H9 (cell line): ENCODE measurements around the gene AP1S1. TPM values are rescaled to one million over a fixed set of nuclear protein-coding genes. Genes with fewer than 3 reads are reported as not detected.
A peak's percentile ranks its signal among the peaks of the same experiment; 100 is the strongest.

Experiments used
- DNase-seq: peaks from one replicate; pipeline ENCODE4 v3.0.0-alpha.2; 2017
- H2AFZ ChIP-seq: one replicate; pipeline ENCODE4 v1.6.1; 2013; ENCODE audit warnings: mild to moderate bottlenecking, low read length, control low read depth, moderate library complexity
- H2AK5ac ChIP-seq: 2 replicates; pipeline ENCODE4 v1.6.1; 2013; ENCODE audit warnings: low read length, control low read depth, mixed read lengths; ENCODE audit not compliant: insufficient read length
- H2BK120ac ChIP-seq: one replicate; pipeline ENCODE4 v1.6.1; 2013; ENCODE audit warnings: low read depth, mild to moderate bottlenecking, low read length, control low read depth, inconsistent platforms; ENCODE audit not compliant: poor library complexity, severe bottlenecking
- H2BK12ac ChIP-seq: 2 replicates; pipeline ENCODE4 v1.6.1; 2013; ENCODE audit warnings: low read length, control low read depth, mixed read lengths, low read depth; ENCODE audit not compliant: insufficient read length
- H2BK15ac ChIP-seq: 2 replicates; pipeline ENCODE4 v1.6.1; 2013; ENCODE audit warnings: low read depth, low read length, control low read depth
- H2BK20ac ChIP-seq: one replicate; pipeline ENCODE4 v1.6.1; 2013; ENCODE audit warnings: low read depth, mild to moderate bottlenecking, low read length, control low read depth, inconsistent platforms; ENCODE audit not compliant: poor library complexity, severe bottlenecking
- H2BK5ac ChIP-seq: 2 replicates; pipeline ENCODE4 v1.6.1; 2013; ENCODE audit warnings: low read length, control low read depth, mixed read lengths; ENCODE audit not compliant: insufficient read length
- H3K14ac ChIP-seq: 2 replicates; pipeline ENCODE4 v1.6.1; 2013; ENCODE audit warnings: low read length, control low read depth; ENCODE audit not compliant: insufficient read depth
- H3K18ac ChIP-seq: 2 replicates; pipeline ENCODE4 v1.6.1; 2013; ENCODE audit warnings: low read depth, mild to moderate bottlenecking, mixed read lengths, low read length, control low read depth; ENCODE audit not compliant: insufficient read length
- H3K23ac ChIP-seq: 2 replicates; pipeline ENCODE4 v1.6.1; 2013; ENCODE audit warnings: low read length, control low read depth, mixed read lengths, low read depth; ENCODE audit not compliant: insufficient read length
- H3K23me2 ChIP-seq: 2 replicates; pipeline ENCODE4 v1.6.1; 2013; ENCODE audit warnings: low read depth, mild to moderate bottlenecking, mixed read lengths, low read length, control low read depth; ENCODE audit not compliant: insufficient read length, poor library complexity, severe bottlenecking
- H3K27ac ChIP-seq: 2 replicates; pipeline ENCODE4 v1.5.1; 2013; ENCODE audit warnings: low read length, control low read depth, mixed read lengths, low read depth; ENCODE audit not compliant: insufficient read length
- H3K27me3 ChIP-seq: 2 replicates; pipeline ENCODE4 v1.6.1; 2013; ENCODE audit warnings: low read length, control low read depth, inconsistent platforms; ENCODE audit not compliant: insufficient read depth
- H3K4ac ChIP-seq: 2 replicates; pipeline ENCODE4 v1.6.1; 2013; ENCODE audit warnings: low read depth, mild to moderate bottlenecking, control low read depth, inconsistent platforms, low read length, moderate library complexity
- H3K4me1 ChIP-seq: 2 replicates; pipeline ENCODE4 v1.6.1; 2013; ENCODE audit warnings: low read length, control low read depth, inconsistent platforms; ENCODE audit not compliant: insufficient read depth
- H3K4me2 ChIP-seq: 2 replicates; pipeline ENCODE4 v1.6.1; 2013; ENCODE audit warnings: low read length, control low read depth, mixed read lengths; ENCODE audit not compliant: insufficient read length, insufficient read depth
- H3K56ac ChIP-seq: 2 replicates; pipeline ENCODE4 v1.6.1; 2013; ENCODE audit warnings: low read depth, mild to moderate bottlenecking, mixed read lengths, low read length, control low read depth; ENCODE audit not compliant: insufficient read length
- H3K79me1 ChIP-seq: 2 replicates; pipeline ENCODE4 v1.6.1; 2013; ENCODE audit warnings: low read depth, mild to moderate bottlenecking, moderate library complexity, low read length, control low read depth, inconsistent platforms; ENCODE audit not compliant: insufficient read depth, poor library complexity, severe bottlenecking
- H3K79me2 ChIP-seq: 2 replicates; pipeline ENCODE4 v1.6.1; 2013; ENCODE audit warnings: low read length, control low read depth, inconsistent platforms; ENCODE audit not compliant: insufficient read depth
- H3K9ac ChIP-seq: 2 replicates; pipeline ENCODE4 v1.6.1; 2013; ENCODE audit warnings: low read length, control low read depth, mixed read lengths; ENCODE audit not compliant: insufficient read length; ENCODE audit errors: extremely low read depth
- H3K9me3 ChIP-seq: one replicate; pipeline ENCODE4 v1.6.1; 2013; ENCODE audit warnings: low read depth, low read length, inconsistent platforms; ENCODE audit not compliant: control insufficient read depth
- H3T11ph ChIP-seq: one replicate; pipeline ENCODE4 v1.6.1; 2013; ENCODE audit warnings: mild to moderate bottlenecking, low read length, control low read depth, inconsistent platforms
- H4K20me1 ChIP-seq: one replicate; pipeline ENCODE4 v1.6.1; 2013; ENCODE audit not compliant: control insufficient read depth, insufficient read length, insufficient read depth
- H4K5ac ChIP-seq: 2 replicates; pipeline ENCODE4 v1.6.1; 2013; ENCODE audit warnings: low read depth, mild to moderate bottlenecking, mixed read lengths, low read length, control low read depth; ENCODE audit not compliant: insufficient read length
- H4K8ac ChIP-seq: replicated peaks from 2 replicates; pipeline ENCODE4 v1.6.1; 2013; ENCODE audit warnings: low read length, control low read depth, mixed read lengths, low read depth; ENCODE audit not compliant: insufficient read length
- H4K91ac ChIP-seq: 2 replicates; pipeline ENCODE4 v1.6.1; 2013; ENCODE audit warnings: low read depth, mild to moderate bottlenecking, moderate library complexity, mixed read lengths, low read length, control low read depth; ENCODE audit not compliant: insufficient read length
- H3K27ac Mint-ChIP-seq, 3 experiments: 2 replicates in 2 of 3; 3 replicates in 1 of 3; pipeline ENCODE4 v1.8.0; 2020 to 2021; ENCODE audit warnings: mixed read lengths in 3 of 3, mild to moderate bottlenecking in 1 of 3, moderate library complexity in 1 of 3
- H3K27me3 Mint-ChIP-seq: 2 replicates; pipeline ENCODE4 v1.8.0; 2021; ENCODE audit warnings: low read depth, mild to moderate bottlenecking, moderate library complexity, mixed read lengths
- H3K36me3 Mint-ChIP-seq, 3 experiments: 2 replicates in 2 of 3; 3 replicates in 1 of 3; pipeline ENCODE4 v1.8.0; 2020 to 2021; ENCODE audit warnings: low read depth in 3 of 3, mixed read lengths in 3 of 3; ENCODE audit not compliant: insufficient read depth in 1 of 3
- H3K4me1 Mint-ChIP-seq, 2 experiments: 2 replicates each; pipeline ENCODE4 v1.8.0; 2020; ENCODE audit warnings: mixed read lengths in 2 of 2
- H3K4me3 Mint-ChIP-seq, 2 experiments: 2 replicates in 1 of 2; 3 replicates in 1 of 2; pipeline ENCODE4 v1.8.0; 2020 to 2021; ENCODE audit warnings: mild to moderate bottlenecking in 2 of 2, mixed read lengths in 2 of 2, moderate library complexity in 1 of 2
- H3K9me3 Mint-ChIP-seq, 2 experiments: 2 replicates in 1 of 2; 3 replicates in 1 of 2; pipeline ENCODE4 v1.8.0; 2020; ENCODE audit warnings: mild to moderate bottlenecking in 2 of 2, mixed read lengths in 2 of 2, moderate library complexity in 1 of 2
- CTCF ChIP-seq: fragments of 200-600 bp; sonication (generic); conservative IDR thresholded peaks from 3 replicates; pipeline ENCODE4 v1.8.0; 2021; ENCODE audit warnings: antibody characterized with exemption, mild to moderate bottlenecking
- WGBS: extraction: QIAGEN DNeasy Blood & Tissue Kit; methylation state at CpG from one replicate; pipeline ENCODE4 v1.1.7; 2013; ENCODE audit warnings: missing lambda C conversion rate, low lambda C conversion rate, mixed read lengths; ENCODE audit not compliant: insufficient read length; ENCODE audit errors: extremely low coverage; 5-methylcytosine and 5-hydroxymethylcytosine counted together
- total RNA-seq: library from RNA; stranded (reverse); gene quantifications from 2 replicates; pipeline ENCODE4 v1.2.1, GENCODE V29; 2021

Gene AP1S1
- total RNA-seq, 1 experiment from 2014 or later = 65.2 TPM

GRCh38 chr7:101167645-101168411 is 13.6 kb downstream of the AP1S1 start:
- Histone ChIP-seq H2BK120ac (no peak overlapping the region), H3K4ac (no peak overlapping the region), H3K56ac (no peak overlapping the region), H3K4me2 (peak overlapping the region; percentile 63), H2BK5ac (no peak overlapping the region), H3K23ac (no peak overlapping the region), H2AK5ac (no peak overlapping the region), H3K14ac (no peak overlapping the region), H2BK15ac (no peak overlapping the region), H3K9me3 (no peaks in the 10 kb centered on the region), H2AFZ (no peak overlapping the region), H2BK20ac (no peak overlapping the region), H3K9ac (no peak overlapping the region), H3K27me3 (peaks cover 40% of the 10 kb centered on the region), H3T11ph (no peak overlapping the region), H4K8ac (no peak overlapping the region), H3K18ac (no peak overlapping the region), H4K5ac (no peak overlapping the region), H3K4me1 (peaks cover 16% of the 10 kb centered on the region; the same call in 1 of the 2 replicates), H3K27ac (no peak overlapping the region), H3K79me2 (no peaks in the 10 kb centered on the region), H3K79me1 (no peaks in the 10 kb centered on the region), H4K20me1 (no peaks in the 10 kb centered on the region), H3K23me2 (peaks cover 60% of the 10 kb centered on the region), H4K91ac (no peak overlapping the region), H2BK12ac (no peak overlapping the region)
- DNase-seq = no peak
- Mint-ChIP-seq H3K4me1 (peaks cover 61 to 70% of the 10 kb centered on the region in 2 experiments), H3K36me3 (no peaks in the 10 kb centered on the region), H3K9me3 (no peaks in the 10 kb centered on the region), H3K27me3 (peaks cover 80% of the 10 kb centered on the region), H3K27ac (peak overlapping the region in 1 of 3 experiments; percentile 89; a peak in 2 of 7 replicates), H3K4me3 (peak overlapping the region; percentile 82 to 87)
- no peak for TF ChIP-seq CTCF
- no CpG with 5 or more reads among the region's 12 CpGs for WGBS
